KMS-11 (cell line): ENCODE data around the gene TENM4.
A peak's percentile ranks its signal among the peaks of the same experiment; 100 is the strongest.

Experiments
- H2AFZ ChIP-seq: fragments of 200-600 bp; sonication (generic); 2 replicates; pipeline ENCODE4 v1.6.1; 2016; ENCODE audit warnings: antibody characterized with exemption, mixed run types, low read depth
- H3K27ac ChIP-seq: fragments of 200-600 bp; sonication (generic); 2 replicates; pipeline ENCODE4 v1.6.1; 2016; ENCODE audit warnings: mild to moderate bottlenecking, mixed run types
- H3K27me3 ChIP-seq: fragments of 200-600 bp; sonication (generic); 2 replicates; pipeline ENCODE4 v1.6.1; 2017; ENCODE audit warnings: mild to moderate bottlenecking, low read depth, mixed run types, moderate library complexity; ENCODE audit not compliant: insufficient read depth
- H3K36me3 ChIP-seq: fragments of 200-600 bp; sonication (generic); 2 replicates; pipeline ENCODE4 v1.6.1; 2017; ENCODE audit warnings: mild to moderate bottlenecking, mixed run types; ENCODE audit not compliant: insufficient read depth
- H3K4me1 ChIP-seq: fragments of 200-600 bp; sonication (generic); 2 replicates; pipeline ENCODE4 v1.6.1; 2016; ENCODE audit warnings: mild to moderate bottlenecking, low read depth, mixed run types; ENCODE audit not compliant: poor library complexity, severe bottlenecking
- H3K4me2 ChIP-seq: fragments of 200-600 bp; sonication (generic); 2 replicates; pipeline ENCODE4 v1.7.0; 2016; ENCODE audit warnings: mild to moderate bottlenecking, mixed run types
- H3K4me3 ChIP-seq: fragments of 200-600 bp; sonication (generic); IDR thresholded peaks from 2 replicates; pipeline ENCODE4 v1.6.1; 2017; ENCODE audit warnings: low read depth, low read length, mixed read lengths; ENCODE audit not compliant: insufficient read depth
- H3K79me2 ChIP-seq: fragments of 200-600 bp; sonication (generic); 2 replicates; pipeline ENCODE4 v1.6.1; 2016; ENCODE audit warnings: low read depth, mixed run types; ENCODE audit not compliant: insufficient read depth
- H3K9ac ChIP-seq: fragments of 200-600 bp; sonication (generic); 2 replicates; pipeline ENCODE4 v1.6.1; 2016; ENCODE audit warnings: mild to moderate bottlenecking, mixed run types
- H4K20me1 ChIP-seq: fragments of 200-600 bp; sonication (generic); 2 replicates; pipeline ENCODE4 v1.6.1; 2016; ENCODE audit warnings: mild to moderate bottlenecking, mixed run types; ENCODE audit not compliant: insufficient read depth
- CTCF ChIP-seq: fragments of 200-600 bp; sonication (generic); conservative IDR thresholded peaks from 2 replicates; pipeline ENCODE4 v1.6.1; 2017; ENCODE audit warnings: low read depth, mild to moderate bottlenecking, antibody characterized with exemption, low read length, moderate library complexity, mixed read lengths

The TENM4 gene

GRCh38 chr11:79439410-79439885, 1.4 kb downstream of the TENM4 start:
- peak overlapping the region; percentile 99 for H3K4me2 ChIP-seq
- no peaks in the 10 kb centered on the region for H4K20me1 ChIP-seq
- H3K36me3 ChIP-seq = no peaks in the 10 kb centered on the region
- peaks cover 34% of the 10 kb centered on the region for H3K27me3 ChIP-seq
- TF ChIP-seq CTCF = no peak
- peak overlapping the region; percentile 94 for H2AFZ ChIP-seq
- peak overlapping the region; percentile 1; the same call in 1 of the 2 replicates for H3K9ac ChIP-seq
- no peak overlapping the region for H3K4me3 ChIP-seq
- no peak overlapping the region for H3K27ac ChIP-seq
- H3K4me1 ChIP-seq = peaks cover 11% of the 10 kb centered on the region
- H3K79me2 ChIP-seq = no peaks in the 10 kb centered on the region

- Histone ChIP-seq H3K27ac (no peak overlapping the region), H3K4me1 (peaks cover 11% of the 10 kb centered on the region), H2AFZ (peak overlapping the region; percentile 94), H4K20me1 (no peaks in the 10 kb centered on the region), H3K4me2 (peak overlapping the region; percentile 99), H3K79me2 (no peaks in the 10 kb centered on the region), H3K36me3 (no peaks in the 10 kb centered on the region), H3K4me3 (no peak overlapping the region), H3K27me3 (peaks cover 34% of the 10 kb centered on the region), H3K9ac (peak overlapping the region; percentile 1; the same call in 1 of the 2 replicates)
- TF ChIP-seq CTCF = no peak
Measured at GRCh38 chr11:79438631-79439409, 2.0 kb downstream of the TENM4 start.

GRCh38 chr11:79437981-79438630, 2.7 kb downstream of the TENM4 start:
- TF ChIP-seq CTCF = no peak
- H2AFZ ChIP-seq = peak overlapping the region; percentile 94
- H3K4me3 ChIP-seq = no peak overlapping the region

GRCh38 chr11:79437278-79437980, 3.4 kb downstream of the TENM4 start:
- peak overlapping the region; percentile 99 for H3K4me2 ChIP-seq
- H3K27me3 ChIP-seq = peaks cover 34% of the 10 kb centered on the region
- TF ChIP-seq CTCF = no peak
- no peaks in the 10 kb centered on the region for H4K20me1 ChIP-seq
- no peak overlapping the region for H3K27ac ChIP-seq
- H3K9ac ChIP-seq = peak overlapping the region; percentile 34; the same call in 1 of the 2 replicates
- no peaks in the 10 kb centered on the region for H3K36me3 ChIP-seq
- H2AFZ ChIP-seq = peak overlapping the region; percentile 94
- no peaks in the 10 kb centered on the region for H3K79me2 ChIP-seq
- no peak overlapping the region for H3K4me3 ChIP-seq
- peaks cover 11% of the 10 kb centered on the region for H3K4me1 ChIP-seq

More at GRCh38 chr11:79437981-79438630, 2.7 kb downstream of the TENM4 start:
- Histone ChIP-seq H3K27me3 (peaks cover 34% of the 10 kb centered on the region), H3K27ac (no peak overlapping the region), H3K4me2 (peak overlapping the region; percentile 99), H3K79me2 (no peaks in the 10 kb centered on the region), H3K4me1 (peaks cover 11% of the 10 kb centered on the region), H3K9ac (peak overlapping the region; percentile 34; the same call in 1 of the 2 replicates), H3K36me3 (no peaks in the 10 kb centered on the region), H4K20me1 (no peaks in the 10 kb centered on the region)
